HepG2 (cell line): Measurements from ENCODE around the gene ACTR1B. TPM values are rescaled to one million over a fixed set of nuclear protein-coding genes. Genes with fewer than 3 reads are reported as not detected.
"Not testable (repeated sequence)": the region's sequence is repeated elsewhere in the genome, so short reads cannot be mapped to it uniquely, and the experiment has no call there.

Experiments
- ATAC-seq: fragments of 200-7000 bp; cut with Tn5 transposase; 3 replicates; pipeline ENCODE4 v1.9.1; 2020; ENCODE audit warnings: mild to moderate bottlenecking, moderate library complexity
- BruUV-seq: library from RNA; stranded (reverse); fragments of 400-500 nt; replicated peaks from 2 replicates; lab custom pipeline; 2021; lab: Mats Ljungman, UMichigan
- CTCF ChIA-PET: fragments of 300-600 bp; formaldehyde crosslinking; extraction: SDS; loops from one replicate; lab custom pipeline; 2021; ENCODE audit warnings: low total read pairs, inconsistent platforms, low intra/inter-chr PET ratio; lab: Yijun Ruan, JAX
- POLR2A ChIA-PET: fragments of 350-600 bp; sonication (Branson Sonifier 250); formaldehyde crosslinking; loops from one replicate; lab custom pipeline; 2020; ENCODE audit warnings: antibody characterized with exemption, inconsistent platforms; lab: Yijun Ruan, JAX
- DNase-seq: peaks from one replicate; pipeline ENCODE4 v3.0.0-alpha.2; 2015; ENCODE audit warnings: low spot score
- FAIRE-seq: peaks from 3 replicates; lab custom pipeline; 2011; peaks lifted over from hg19 to GRCh38; lab: Jason Lieb, UNC
- H2AFZ ChIP-seq: one replicate; pipeline ENCODE4 v1.6.1; 2011; ENCODE audit warnings: low read length, inconsistent platforms
- H3K27ac ChIP-seq: fragments of 300-600 bp; 3 replicates; pipeline ENCODE4 v1.8.0; 2011; ENCODE audit warnings: mixed run types, mild to moderate bottlenecking, mixed read lengths, low read length, inconsistent platforms; ENCODE audit not compliant: insufficient read depth; ENCODE audit errors: extremely low read length
- H3K27me3 ChIP-seq, 2 experiments: fragments of 200-600 bp in 1 of 2; 2 replicates in 1 of 2; 3 replicates in 1 of 2; pipeline versions ENCODE4 v1.6.0 to v1.8.0; 2011; ENCODE audit warnings: low read length in 2 of 2, mild to moderate bottlenecking in 2 of 2, moderate library complexity in 2 of 2, inconsistent platforms in 1 of 2; ENCODE audit not compliant: insufficient read depth in 2 of 2, control insufficient read depth in 1 of 2
- H3K36me3 ChIP-seq, 2 experiments: fragments of 200-600 bp in 1 of 2; replicated peaks in 1 of 2; 2 replicates in 1 of 2; 3 replicates in 1 of 2; pipeline versions ENCODE4 v1.5.1 to v1.8.0; 2011; ENCODE audit warnings: low read length in 2 of 2, inconsistent platforms in 1 of 2; ENCODE audit not compliant: insufficient read depth in 2 of 2, control insufficient read depth in 1 of 2
- H3K4me1 ChIP-seq: 2 replicates; pipeline ENCODE4 v1.5.1; 2012; ENCODE audit warnings: low read length, inconsistent platforms; ENCODE audit not compliant: insufficient read depth
- H3K4me2 ChIP-seq: 2 replicates; pipeline ENCODE4 v1.6.0; 2011; ENCODE audit warnings: low read depth, low read length, inconsistent platforms
- H3K4me3 ChIP-seq, 3 experiments: fragments of 200-600 bp in 1 of 3; sonication (generic), shearing (Covaris generic) in 1 of 3; replicated peaks in 1 of 3; 2 replicates each; pipeline ENCODE4 v1.5.1; 2011 to 2016; ENCODE audit warnings: low read length in 3 of 3, inconsistent platforms in 2 of 3, low read depth in 2 of 3, mild to moderate bottlenecking in 2 of 3, control low read depth in 1 of 3, mixed read lengths in 1 of 3; ENCODE audit not compliant: insufficient read depth in 1 of 3
- H3K79me2 ChIP-seq: one replicate; pipeline ENCODE4 v1.6.1; 2011; ENCODE audit warnings: low read length, inconsistent platforms; ENCODE audit not compliant: insufficient read depth
- H3K9ac ChIP-seq: 2 replicates; pipeline ENCODE4 v1.6.0; 2011; ENCODE audit warnings: mild to moderate bottlenecking, low read depth, low read length, inconsistent platforms; ENCODE audit not compliant: insufficient read depth
- H3K9me3 ChIP-seq: 2 replicates; pipeline ENCODE4 v1.5.1; 2012; ENCODE audit warnings: mild to moderate bottlenecking, low read length
- H4K20me1 ChIP-seq: 2 replicates; pipeline ENCODE4 v1.6.0; 2011; ENCODE audit warnings: inconsistent platforms, mild to moderate bottlenecking, low read length, moderate library complexity; ENCODE audit not compliant: insufficient read depth
- CHD4 ChIP-seq: fragments of 200-600 bp; sonication (generic); IDR thresholded peaks from 2 replicates; pipeline ENCODE4 v1.7.0; 2017; ENCODE audit warnings: mild to moderate bottlenecking, low read length, borderline replicate concordance
- EHMT2 ChIP-seq: fragments of 200-600 bp; sonication (generic); IDR thresholded peaks from 2 replicates; pipeline ENCODE4 v1.7.0; 2017; ENCODE audit warnings: antibody characterized with exemption, low read depth, low read length, borderline replicate concordance
- FLYWCH1 ChIP-seq: sonication (generic); formaldehyde crosslinking; IDR thresholded peaks from 2 replicates; pipeline ENCODE4 v1.8.1; 2023; ENCODE audit warnings: mild to moderate bottlenecking, missing genetic modification reagents
- FOXO1 ChIP-seq: sonication (generic); formaldehyde crosslinking; IDR thresholded peaks from 2 replicates; pipeline ENCODE4 v1.4.0; 2020; ENCODE audit warnings: missing genetic modification reagents
- JUN ChIP-seq: sonication (generic); formaldehyde crosslinking; IDR thresholded peaks from 2 replicates; pipeline ENCODE4 v1.4.0; 2020; ENCODE audit warnings: mild to moderate bottlenecking, missing genetic modification reagents
- PAWR ChIP-seq: sonication (generic); formaldehyde crosslinking; IDR thresholded peaks from 2 replicates; pipeline ENCODE4 v1.4.0; 2020; ENCODE audit warnings: missing genetic modification reagents, mild to moderate bottlenecking, borderline replicate concordance
- ZBTB49 ChIP-seq: sonication (generic); formaldehyde crosslinking; IDR thresholded peaks from 2 replicates; pipeline ENCODE4 v1.4.0; 2020; ENCODE audit warnings: missing genetic modification reagents, borderline replicate concordance
- WGBS: methylation state at CpG from one replicate; pipeline ENCODE4 v1.1.6; 2017; ENCODE audit warnings: low lambda C conversion rate; 5-methylcytosine and 5-hydroxymethylcytosine counted together
- in situ Hi-C: cut with HindIII; loops from 2 replicates; pipeline ENCODE4 v1.10.0; 2017; ENCODE audit warnings: low pct_unique_long_range_greater_than_20kb; ENCODE audit not compliant: extremely low pct_ligation_motif_present
- intact Hi-C: fragments of 100-400 bp; cut with micrococcal nuclease; formaldehyde crosslinking; loops from one replicate; pipeline ENCODE4 v1.10.0; 2022; ENCODE audit not compliant: unreplicated experiment
- polyA plus RNA-seq, 8 experiments: library from polyadenylated mRNA; depleted of rRNA in 3 of 8; stranded (reverse) in 7 of 8; unstranded in 1 of 8; fragments of >200 nt; fragmentation: Illumina TruSeq in 4 of 8; extraction: Trizol in 4 of 8; gene quantifications; 2 replicates each; pipeline versions ENCODE4 v1.2.1 to v1.2.3, GENCODE V29; 2011 to 2016; ENCODE audit warnings: low read depth in 4 of 8, missing spikeins in 1 of 8, mixed read lengths in 1 of 8; ENCODE audit not compliant: insufficient read depth in 1 of 8
- total RNA-seq, 5 experiments: library from RNA; depleted of rRNA; stranded (reverse); fragments of >200 nt; fragmentation: Illumina TruSeq; extraction: Trizol; gene quantifications; 2 replicates each; pipeline ENCODE4 v1.2.3, GENCODE V29; 2016; ENCODE audit warnings: low read depth in 1 of 5
- TF ChIP-seq, protein P1 (sequence below): sonication (generic); formaldehyde crosslinking; conservative IDR thresholded peaks from 2 replicates; pipeline ENCODE4 v1.4.0; 2020; ENCODE audit warnings: missing genetic modification reagents
- TF ChIP-seq, protein P2 (sequence below): sonication (generic); formaldehyde crosslinking; IDR thresholded peaks from 2 replicates; pipeline ENCODE4 v1.9.0; 2021; ENCODE audit warnings: missing genetic modification reagents, mild to moderate bottlenecking, borderline replicate concordance

ACTR1B gene
- total and polyA plus RNA-seq, 2 of the 13 experiments (the other 11 are each of a cell fraction or from before 2014, with no cell fraction given), result 61.7 to 76.7 TPM

GRCh38 chr2:97644023-97644717 lies 19.7 kb downstream of the ACTR1B start:
- in situ Hi-C loops (no loop called here), intact Hi-C loops (no loop called here)
- Histone ChIP-seq H3K4me1 (peaks cover 21% of the 10 kb centered on the region), H3K9ac (no peak overlapping the region), H3K9me3 (no peaks in the 10 kb centered on the region), H4K20me1 (no peaks in the 10 kb centered on the region), H3K79me2 (peaks cover 18% of the 10 kb centered on the region), H3K27ac (no peak overlapping the region), H2AFZ (no peak overlapping the region), H3K4me3 (no peak overlapping the region), H3K4me2 (no peak overlapping the region), H3K36me3 (peaks cover 10 to 23% of the 10 kb centered on the region in 2 experiments), H3K27me3 (no peaks in the 10 kb centered on the region; a peak in 1 of 5 replicates)
- FAIRE-seq (no peak), DNase-seq (no peak), ATAC-seq (no peak)
- WGBS, result 81% methylated on average over 4 of the region's 4 CpGs
- BruUV-seq, result no TSS peak
- POLR2A ChIA-PET, result interaction anchor here (12.2 kb wide), 1 partner anchor 19 kb away, joined by 298 read pairs; the partner anchor contains the start of gene ACTR1B
- CTCF ChIA-PET, result no interaction called here
- TF ChIP-seq ZBTB49 (CRISPR knock-in tag) (no peak), CHD4 (no peak), PAWR (no peak), FLYWCH1 (CRISPR knock-in tag) (no peak), EHMT2 (no peak), JUN (no peak), FOXO1 (CRISPR knock-in tag) (no peak)
- TF ChIP-seq, protein P1, sequence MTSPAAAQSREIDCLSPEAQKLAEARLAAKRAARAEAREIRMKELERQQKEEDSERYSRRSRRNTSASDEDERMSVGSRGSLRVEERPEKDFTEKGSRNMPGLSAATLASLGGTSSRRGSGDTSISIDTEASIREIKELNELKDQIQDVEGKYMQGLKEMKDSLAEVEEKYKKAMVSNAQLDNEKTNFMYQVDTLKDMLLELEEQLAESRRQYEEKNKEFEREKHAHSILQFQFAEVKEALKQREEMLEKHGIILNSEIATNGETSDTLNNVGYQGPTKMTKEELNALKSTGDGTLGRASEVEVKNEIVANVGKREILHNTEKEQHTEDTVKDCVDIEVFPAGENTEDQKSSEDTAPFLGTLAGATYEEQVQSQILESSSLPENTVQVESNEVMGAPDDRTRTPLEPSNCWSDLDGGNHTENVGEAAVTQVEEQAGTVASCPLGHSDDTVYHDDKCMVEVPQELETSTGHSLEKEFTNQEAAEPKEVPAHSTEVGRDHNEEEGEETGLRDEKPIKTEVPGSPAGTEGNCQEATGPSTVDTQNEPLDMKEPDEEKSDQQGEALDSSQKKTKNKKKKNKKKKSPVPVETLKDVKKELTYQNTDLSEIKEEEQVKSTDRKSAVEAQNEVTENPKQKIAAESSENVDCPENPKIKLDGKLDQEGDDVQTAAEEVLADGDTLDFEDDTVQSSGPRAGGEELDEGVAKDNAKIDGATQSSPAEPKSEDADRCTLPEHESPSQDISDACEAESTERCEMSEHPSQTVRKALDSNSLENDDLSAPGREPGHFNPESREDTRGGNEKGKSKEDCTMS (CRISPR knock-in tag), result no peak
- TF ChIP-seq, protein P2, sequence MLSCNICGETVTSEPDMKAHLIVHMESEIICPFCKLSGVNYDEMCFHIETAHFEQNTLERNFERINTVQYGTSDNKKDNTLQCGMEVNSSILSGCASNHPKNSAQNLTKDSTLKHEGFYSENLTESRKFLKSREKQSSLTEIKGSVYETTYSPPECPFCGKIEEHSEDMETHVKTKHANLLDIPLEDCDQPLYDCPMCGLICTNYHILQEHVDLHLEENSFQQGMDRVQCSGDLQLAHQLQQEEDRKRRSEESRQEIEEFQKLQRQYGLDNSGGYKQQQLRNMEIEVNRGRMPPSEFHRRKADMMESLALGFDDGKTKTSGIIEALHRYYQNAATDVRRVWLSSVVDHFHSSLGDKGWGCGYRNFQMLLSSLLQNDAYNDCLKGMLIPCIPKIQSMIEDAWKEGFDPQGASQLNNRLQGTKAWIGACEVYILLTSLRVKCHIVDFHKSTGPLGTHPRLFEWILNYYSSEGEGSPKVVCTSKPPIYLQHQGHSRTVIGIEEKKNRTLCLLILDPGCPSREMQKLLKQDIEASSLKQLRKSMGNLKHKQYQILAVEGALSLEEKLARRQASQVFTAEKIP (CRISPR knock-in tag), result no peak

GRCh38 chr2:97626049-97626430 lies 37.8 kb downstream of the ACTR1B start:
- BruUV-seq, H3K27me3 ChIP-seq, in situ Hi-C loops, H3K79me2 ChIP-seq, H3K9me3 ChIP-seq, ATAC-seq, FAIRE-seq, CTCF ChIA-PET, H3K36me3 ChIP-seq, POLR2A ChIA-PET, intact Hi-C loops, H2AFZ ChIP-seq, H3K27ac ChIP-seq, DNase-seq, H3K4me2 ChIP-seq, H3K9ac ChIP-seq, H4K20me1 ChIP-seq, H3K4me3 ChIP-seq, H3K4me1 ChIP-seq: not testable (repeated sequence)
- 69% methylated on average over 8 of the region's 8 CpGs for WGBS
